SU-DHL-6 (cell line): ENCODE data around the gene POMT2.

Source experiments
- CTCF ChIP-seq: fragments of 200-600 bp; sonication (generic); IDR thresholded peaks from one replicate; pipeline ENCODE4 v1.5.1; 2017; ENCODE audit warnings: antibody characterized with exemption, mild to moderate bottlenecking, low read length, moderate library complexity; ENCODE audit not compliant: insufficient read depth, poor library complexity, severe bottlenecking
- EZH2phosphoT487 ChIP-seq: fragments of 200-600 bp; sonication (generic), shearing (Covaris generic); conservative IDR thresholded peaks from 2 replicates; pipeline ENCODE4 v1.6.1; 2018; ENCODE audit warnings: mild to moderate bottlenecking, antibody characterized with exemption, low read length, moderate library complexity, mixed read lengths

DNA sequence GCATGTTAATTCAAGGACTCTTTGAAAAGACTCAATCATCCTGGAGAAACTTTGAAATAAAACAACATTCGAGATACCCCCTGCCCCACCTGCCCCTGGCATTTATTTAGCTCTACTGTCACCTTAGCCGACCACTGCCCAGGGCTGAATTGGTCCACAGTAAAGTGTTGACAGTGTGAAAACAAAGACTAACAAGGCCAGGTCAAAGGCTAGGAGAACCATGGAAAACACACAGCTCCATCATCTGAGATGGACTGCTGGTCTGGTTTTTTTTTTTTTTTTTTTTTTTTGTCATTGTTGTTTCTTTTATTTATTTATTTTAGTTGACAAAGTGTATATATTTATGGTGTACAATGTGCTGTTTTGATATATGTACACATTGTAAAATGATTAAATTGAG is 25.8 kb upstream of the POMT2 start:
- TF ChIP-seq CTCF, result no peak
- no peak for TF ChIP-seq EZH2phosphoT487
